ENCODE measurements around the gene TMEM232.

GRCh38 chr5:110644357-110644756 is 82.1 kb downstream of the TMEM232 start:
- no peak for TF ChIP-seq SNAPC5 (CRISPR knock-in tag; IDR thresholded peaks at IDR 0.05)
- TF ChIP-seq CBX3 (IDR thresholded peaks at IDR 0.05; ENCODE audit: borderline replicate concordance in 1 of 2, low read length in 2 of 2), result no peak
- no peak for TF ChIP-seq CTCF (IDR thresholded peaks at IDR 0.05 in 2 of 3, conservative IDR thresholded peaks at IDR 0.05 in 1 of 3; ENCODE audit: insufficient read depth in 2 of 3, low read depth in 1 of 3, low read length in 3 of 3)
